Duodenal mucosa (tissue), 2 donors: ENCODE data around the gene PTPN5.

Experiments
- H3K27ac ChIP-seq: one replicate; pipeline ENCODE4 v1.7.0; 2013; ENCODE audit warnings: low read depth, low read length
- H3K27me3 ChIP-seq, 2 donors: one replicate each; pipeline ENCODE4 v1.7.0; 2013; ENCODE audit warnings: low read length in 2 of 2, control low read depth in 1 of 2; ENCODE audit not compliant: insufficient read depth in 2 of 2, control insufficient read depth in 1 of 2
- H3K36me3 ChIP-seq, 2 donors: one replicate each; pipeline ENCODE4 v1.7.0; 2013; ENCODE audit warnings: low read length in 2 of 2, control low read depth in 1 of 2; ENCODE audit not compliant: insufficient read depth in 2 of 2, control insufficient read depth in 1 of 2
- H3K4me1 ChIP-seq, 2 donors: one replicate each; pipeline ENCODE4 v1.7.0; 2013; ENCODE audit warnings: low read length in 2 of 2, control low read depth in 1 of 2; ENCODE audit not compliant: insufficient read depth in 2 of 2, control insufficient read depth in 1 of 2
- H3K4me3 ChIP-seq, 2 donors: one replicate each; pipeline ENCODE4 v1.7.0; 2013; ENCODE audit warnings: low read length in 2 of 2, low read depth in 1 of 2
- H3K9ac ChIP-seq, 2 donors: one replicate each; pipeline ENCODE4 v1.7.0; 2013; ENCODE audit warnings: low read length in 2 of 2, low read depth in 1 of 2
- H3K9me3 ChIP-seq, 2 donors: one replicate each; pipeline ENCODE4 v1.7.0; 2013; ENCODE audit warnings: low read length in 2 of 2, control low read depth in 1 of 2; ENCODE audit not compliant: control insufficient read depth in 1 of 2

The PTPN5 gene

DNA sequence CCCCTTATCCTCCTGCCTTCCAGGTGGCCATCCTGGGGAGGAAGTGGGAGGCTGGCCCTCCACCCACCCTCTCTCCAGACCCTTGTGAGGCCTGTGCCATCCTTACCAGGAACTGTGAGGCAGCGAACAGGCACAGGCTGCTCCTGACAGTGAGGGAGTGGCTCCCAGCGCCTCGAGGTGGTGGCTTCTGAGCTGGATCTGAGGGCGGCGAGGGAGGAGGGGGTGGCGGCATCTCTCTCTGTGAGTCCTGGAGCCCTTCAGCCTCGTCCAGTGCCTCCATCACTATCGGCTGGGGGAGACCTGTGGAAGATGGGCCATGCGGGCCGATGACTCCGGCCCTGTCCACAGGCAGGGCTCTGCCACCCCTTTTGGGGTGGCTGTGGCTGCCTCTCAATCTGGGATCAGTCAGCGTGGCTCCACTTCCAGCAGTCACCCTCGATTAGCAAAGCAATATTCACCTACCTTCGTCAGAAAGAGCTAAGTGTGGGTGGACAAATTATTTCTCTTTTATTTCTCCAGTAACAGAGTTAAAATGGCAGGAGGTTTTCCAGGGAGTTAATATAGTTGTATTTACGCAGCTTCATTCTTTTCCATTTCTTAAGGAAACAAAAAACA, 47.6 kb downstream of the PTPN5 start:
- Histone ChIP-seq H3K36me3 (no peaks in the 10 kb centered on the region), H3K27ac (no peak overlapping the region), H3K27me3 (no peaks in the 10 kb centered on the region), H3K4me3 (no peak overlapping the region), H3K4me1 (no peaks in the 10 kb centered on the region), H3K9me3 (no peaks in the 10 kb centered on the region), H3K9ac (no peak overlapping the region)

DNA sequence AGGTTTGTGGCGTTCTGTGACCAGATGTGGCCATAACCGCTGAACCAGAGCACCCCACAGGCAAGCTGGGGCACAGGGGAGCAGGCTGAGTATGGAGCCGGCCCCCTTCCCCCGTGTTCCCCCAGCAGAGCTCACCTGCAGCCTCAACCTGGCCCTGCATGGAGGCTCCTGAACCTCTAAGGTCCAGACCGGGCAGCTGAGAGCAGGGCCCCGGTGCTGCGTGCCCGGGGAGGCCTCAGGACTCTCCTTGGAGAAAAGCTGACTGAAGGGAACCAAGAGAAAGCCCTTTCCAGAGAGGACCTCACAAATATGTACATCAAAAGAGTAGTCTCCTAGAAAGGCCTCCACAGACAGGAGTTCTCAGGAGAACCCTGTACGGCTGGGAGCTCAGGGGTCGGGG, 48.2 kb downstream of the PTPN5 start:
- H3K27me3 ChIP-seq, result no peaks in the 10 kb centered on the region
- H3K27ac ChIP-seq, result no peak overlapping the region
- H3K9ac ChIP-seq, result no peak overlapping the region
- no peaks in the 10 kb centered on the region for H3K4me1 ChIP-seq
- H3K9me3 ChIP-seq, result no peaks in the 10 kb centered on the region
- H3K4me3 ChIP-seq, result no peak overlapping the region
- H3K36me3 ChIP-seq, result no peaks in the 10 kb centered on the region

DNA sequence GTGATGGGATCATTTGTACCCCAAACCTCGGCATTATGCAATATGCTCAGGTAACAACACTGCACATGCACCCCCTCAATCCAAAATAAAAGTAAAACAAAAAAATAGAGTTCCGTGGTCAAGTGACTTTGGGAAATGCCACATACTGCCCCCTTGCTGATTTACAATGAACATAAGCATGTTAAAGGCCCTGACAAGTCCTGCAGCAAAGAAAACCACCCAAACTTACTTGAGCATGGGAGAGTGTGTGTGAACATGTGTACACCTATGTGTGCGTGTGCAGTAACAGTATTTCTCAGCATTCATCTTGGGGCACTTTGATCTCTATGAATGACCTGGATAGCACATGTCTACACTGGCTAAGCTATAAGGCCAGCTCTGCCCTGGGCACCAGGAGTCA, 49.8 kb downstream of the PTPN5 start:
- Histone ChIP-seq H3K4me1 (no peaks in the 10 kb centered on the region), H3K9me3 (no peaks in the 10 kb centered on the region), H3K9ac (no peak overlapping the region), H3K27ac (no peak overlapping the region), H3K36me3 (no peaks in the 10 kb centered on the region), H3K4me3 (no peak overlapping the region), H3K27me3 (no peaks in the 10 kb centered on the region)

DNA sequence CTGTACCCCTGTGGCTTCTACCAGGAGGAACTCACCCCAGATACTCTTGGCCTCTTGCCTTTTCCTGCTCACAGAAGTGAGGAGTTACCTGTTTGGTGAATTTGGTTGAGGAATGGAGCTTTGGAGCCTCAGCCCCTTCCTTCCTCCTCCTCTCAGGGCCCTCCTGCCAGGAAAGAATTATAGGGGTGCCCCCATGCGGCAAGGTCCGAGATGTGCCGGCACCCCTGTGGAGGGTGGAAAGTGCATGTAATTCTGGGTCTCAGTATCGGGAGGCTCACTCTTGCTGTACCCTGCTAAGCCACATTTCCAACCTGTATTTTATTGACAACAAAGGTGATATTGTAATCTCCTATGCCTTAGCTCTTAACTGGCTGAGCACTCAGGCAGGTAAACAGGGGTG, 51.9 kb downstream of the PTPN5 start:
- no peak overlapping the region for H3K27ac ChIP-seq
- no peaks in the 10 kb centered on the region for H3K27me3 ChIP-seq
- no peaks in the 10 kb centered on the region for H3K9me3 ChIP-seq
- no peak overlapping the region for H3K9ac ChIP-seq
- H3K36me3 ChIP-seq, result no peaks in the 10 kb centered on the region
- H3K4me1 ChIP-seq, result no peaks in the 10 kb centered on the region
- no peak overlapping the region for H3K4me3 ChIP-seq

DNA sequence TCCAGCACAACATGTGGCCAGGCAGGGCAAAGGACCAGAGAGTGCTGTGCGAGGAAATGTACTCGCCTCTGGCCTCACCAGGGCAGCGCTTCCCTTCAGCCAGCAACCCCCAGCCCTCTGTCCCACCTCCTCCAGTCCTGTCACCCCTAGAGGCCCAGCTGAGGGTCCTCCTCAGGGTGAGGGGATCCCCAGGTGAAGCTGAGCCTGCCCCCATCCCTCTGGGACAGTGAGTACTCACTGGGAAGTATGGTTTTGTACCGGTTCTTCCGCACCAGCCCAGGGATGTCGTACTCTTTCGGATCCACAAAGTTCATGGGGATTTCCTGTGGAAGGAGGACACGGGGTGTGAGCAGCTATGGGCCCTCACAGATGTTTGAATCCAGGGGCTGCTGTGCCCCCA, 54.0 kb downstream of the PTPN5 start:
- H3K27ac ChIP-seq, result no peak overlapping the region
- H3K27me3 ChIP-seq, result no peaks in the 10 kb centered on the region
- no peaks in the 10 kb centered on the region for H3K36me3 ChIP-seq
- H3K9ac ChIP-seq, result no peak overlapping the region
- no peak overlapping the region for H3K4me3 ChIP-seq
- no peaks in the 10 kb centered on the region for H3K4me1 ChIP-seq
- H3K9me3 ChIP-seq, result no peaks in the 10 kb centered on the region

- Histone ChIP-seq H3K27me3 (no peaks in the 10 kb centered on the region), H3K36me3 (no peaks in the 10 kb centered on the region), H3K9me3 (no peaks in the 10 kb centered on the region), H3K27ac (no peak overlapping the region), H3K9ac (no peak overlapping the region), H3K4me3 (no peak overlapping the region), H3K4me1 (no peaks in the 10 kb centered on the region)
These were observed 54.9 kb downstream of the PTPN5 start for GRCh38 chr11:18736590-18737148.

DNA sequence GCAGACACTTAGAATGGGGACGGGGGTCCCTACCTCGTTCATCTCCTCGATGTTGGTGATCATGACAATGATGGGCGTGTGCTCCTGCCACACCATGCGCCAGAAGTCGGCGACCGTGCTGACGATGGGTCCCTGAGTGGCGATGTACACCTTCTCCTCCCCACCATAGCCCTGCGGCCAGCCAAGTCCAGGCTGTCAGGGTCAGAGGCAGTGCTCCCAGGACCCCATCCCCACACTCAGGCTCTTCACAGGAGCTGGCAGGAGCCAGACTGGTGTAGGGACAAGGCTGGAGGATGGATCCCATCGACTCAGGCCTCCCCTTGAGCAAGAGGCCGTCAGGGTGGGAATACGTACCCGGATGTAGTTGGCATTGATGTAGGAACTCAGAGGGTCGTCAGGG, 58.4 kb downstream of the PTPN5 start:
- Histone ChIP-seq H3K27me3 (no peaks in the 10 kb centered on the region), H3K36me3 (no peaks in the 10 kb centered on the region), H3K4me3 (no peak overlapping the region), H3K27ac (no peak overlapping the region), H3K9me3 (no peaks in the 10 kb centered on the region), H3K4me1 (no peaks in the 10 kb centered on the region), H3K9ac (no peak overlapping the region)

GRCh38 chr11:18731949-18732821, 59.4 kb downstream of the PTPN5 start:
- H3K4me3 ChIP-seq, result no peak overlapping the region
- no peaks in the 10 kb centered on the region for H3K4me1 ChIP-seq
- H3K9ac ChIP-seq, result no peak overlapping the region
- no peaks in the 10 kb centered on the region for H3K27me3 ChIP-seq
- no peak overlapping the region for H3K27ac ChIP-seq
- no peaks in the 10 kb centered on the region for H3K9me3 ChIP-seq
- H3K36me3 ChIP-seq, result no peaks in the 10 kb centered on the region

GRCh38 chr11:18731441-18731840, 60.2 kb downstream of the PTPN5 start:
- Histone ChIP-seq H3K36me3 (no peaks in the 10 kb centered on the region), H3K27me3 (no peaks in the 10 kb centered on the region), H3K9ac (no peak overlapping the region), H3K27ac (no peak overlapping the region), H3K4me3 (no peak overlapping the region), H3K9me3 (no peaks in the 10 kb centered on the region), H3K4me1 (no peaks in the 10 kb centered on the region)

GRCh38 chr11:18730020-18730419, 61.6 kb downstream of the PTPN5 start:
- no peaks in the 10 kb centered on the region for H3K27me3 ChIP-seq
- H3K9ac ChIP-seq, result no peak overlapping the region
- H3K36me3 ChIP-seq, result no peaks in the 10 kb centered on the region
- H3K4me1 ChIP-seq, result no peaks in the 10 kb centered on the region
- no peak overlapping the region for H3K4me3 ChIP-seq
- no peaks in the 10 kb centered on the region for H3K9me3 ChIP-seq
- H3K27ac ChIP-seq, result no peak overlapping the region
